Iris pigment epithelial cell (primary cell): ENCODE data around the gene VMP1.

Experiments
- DNase-seq: peaks from one replicate; pipeline ENCODE4 v3.0.0-alpha.2; 2011; ENCODE audit warnings: low read depth

The VMP1 gene

DNA sequence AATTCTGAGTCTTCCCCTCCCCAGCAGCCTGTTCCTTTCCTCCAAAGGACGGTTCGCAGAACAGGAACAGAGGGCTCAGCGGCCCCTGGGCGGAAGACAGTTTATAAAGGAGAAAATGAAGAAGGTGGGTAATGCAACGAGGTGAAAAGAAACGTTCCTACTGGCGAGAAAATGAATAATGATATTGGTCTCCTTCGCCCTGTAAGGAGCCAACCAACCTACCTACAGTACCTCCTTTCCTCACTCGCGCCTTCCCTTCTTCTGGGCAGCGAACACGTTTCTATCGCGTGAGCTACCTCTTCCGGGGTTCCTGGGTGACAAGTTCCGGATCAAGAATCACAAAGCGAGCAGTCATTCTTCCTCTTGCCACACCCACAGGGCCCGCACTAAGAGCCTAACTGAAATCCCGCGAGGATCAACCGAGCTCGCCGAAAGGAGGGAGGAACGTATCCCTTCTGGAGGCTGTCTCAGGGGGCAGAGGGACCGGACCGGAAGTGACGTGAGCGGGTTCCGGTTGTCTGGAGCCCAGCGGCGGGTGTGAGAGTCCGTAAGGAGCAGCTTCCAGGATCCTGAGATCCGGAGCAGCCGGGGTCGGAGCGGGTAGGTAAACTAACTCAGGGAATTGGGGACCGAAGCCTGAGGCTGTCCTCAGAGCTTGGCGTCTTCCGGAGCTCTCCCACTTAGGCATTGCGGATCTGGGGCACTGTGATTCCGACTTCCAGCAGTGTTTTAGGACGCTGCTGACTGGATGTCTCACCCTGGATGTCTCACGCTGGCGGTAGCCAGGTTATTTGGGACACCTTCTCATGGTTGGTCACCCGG lies at the start of gene VMP1, which contains the start of gene PTRH2:
Gene VMP1 (plus strand): TSS at position 506 of the 822 bp plus-strand sequence. CDS start 23,793 bp downstream, outside the sequence.
Gene PTRH2 (minus strand): TSS at position 282 of the 822 bp plus-strand sequence. CDS start 9,452 bp downstream, outside the sequence.
- DNase-seq = peak; percentile 100

GRCh38 chr17:59666235-59666634 lies 41.2 kb upstream of the VMP1 start:
- peak; percentile 62 for DNase-seq

DNA sequence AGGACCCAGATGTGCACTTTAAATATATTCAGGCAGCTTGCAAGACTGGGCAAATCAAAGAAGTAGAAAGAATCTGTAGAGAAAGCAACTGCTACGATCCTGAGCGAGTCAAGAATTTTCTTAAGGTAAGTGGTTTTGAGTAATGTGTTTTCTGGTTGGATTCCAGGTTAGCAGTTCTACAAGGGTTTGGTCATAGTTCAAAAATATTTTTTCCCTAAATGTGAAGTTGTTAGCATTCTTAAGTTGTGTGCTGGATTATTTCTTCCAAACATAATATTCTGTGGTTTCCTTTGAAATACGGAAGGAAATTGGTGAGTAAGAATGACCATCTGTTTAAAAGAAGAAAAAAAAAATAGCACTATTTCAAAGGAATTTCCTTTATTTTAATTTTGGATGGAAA lies 38.6 kb upstream of the VMP1 start:
- peak; percentile 94 for DNase-seq

- no peak for DNase-seq
Measured at GRCh38 chr17:59669411-59669810, 38.0 kb upstream of the VMP1 start.

DNA sequence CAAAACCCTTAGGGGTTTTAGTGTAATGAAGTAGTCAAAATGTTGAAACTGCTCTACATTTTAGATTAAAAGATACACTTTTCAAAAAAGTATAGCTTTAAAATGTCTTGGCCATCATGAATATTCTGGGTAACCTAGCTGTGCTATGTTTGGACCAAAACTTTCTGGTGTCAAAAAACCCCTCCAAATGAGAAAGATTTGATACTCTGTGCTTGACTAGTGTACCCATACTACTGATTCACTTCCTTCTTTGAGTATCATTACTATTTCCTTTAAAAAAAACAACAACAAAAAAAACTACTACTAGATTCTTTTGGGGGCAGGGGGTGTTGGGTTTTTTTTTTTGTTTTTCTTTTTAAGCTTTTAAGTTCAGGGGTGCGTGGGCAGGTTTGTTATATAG lies 37.5 kb upstream of the VMP1 start:
- no peak for DNase-seq

DNA sequence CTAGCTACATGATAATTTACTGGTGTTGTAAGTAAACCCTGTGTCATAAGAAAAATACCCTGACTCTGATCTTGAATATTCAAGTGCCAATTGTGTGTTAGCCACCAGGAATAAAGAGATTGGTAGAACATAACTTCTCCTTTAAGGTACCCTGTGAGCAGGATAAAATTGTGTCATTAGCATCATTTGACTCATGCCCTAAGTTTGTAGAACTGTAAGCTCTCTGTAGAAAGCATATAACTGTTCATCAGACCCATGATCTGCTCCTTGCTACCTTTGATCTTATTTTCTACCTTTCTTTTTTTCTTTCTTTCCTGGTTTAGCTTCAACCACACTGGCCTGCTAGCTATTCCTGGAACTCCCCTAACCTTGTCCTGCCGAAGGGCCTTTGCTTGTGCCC lies 36.1 kb upstream of the VMP1 start:
- DNase-seq = peak; percentile 12

DNA sequence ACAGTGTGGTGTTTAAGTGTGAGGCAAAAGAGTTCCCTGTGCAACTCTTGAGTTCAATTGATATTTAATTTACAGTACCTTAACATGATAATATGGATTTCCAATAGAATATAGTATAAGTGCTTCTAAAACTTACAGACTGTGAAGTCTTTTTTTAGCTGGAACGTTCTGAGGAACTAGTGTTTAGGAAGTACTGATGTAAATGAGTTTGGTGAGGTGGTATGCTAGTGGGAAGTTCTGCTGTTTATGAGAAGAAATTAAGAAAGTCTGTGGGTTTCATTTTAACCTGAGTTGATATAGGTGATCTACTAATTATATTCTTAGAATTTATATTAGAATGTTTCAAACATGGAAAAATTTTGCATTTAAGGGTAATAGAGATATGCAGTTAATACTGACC lies 32.2 kb upstream of the VMP1 start:
- no peak for DNase-seq

- peak; percentile 16 for DNase-seq
Measured at GRCh38 chr17:59676716-59677115, 30.7 kb upstream of the VMP1 start.

DNA sequence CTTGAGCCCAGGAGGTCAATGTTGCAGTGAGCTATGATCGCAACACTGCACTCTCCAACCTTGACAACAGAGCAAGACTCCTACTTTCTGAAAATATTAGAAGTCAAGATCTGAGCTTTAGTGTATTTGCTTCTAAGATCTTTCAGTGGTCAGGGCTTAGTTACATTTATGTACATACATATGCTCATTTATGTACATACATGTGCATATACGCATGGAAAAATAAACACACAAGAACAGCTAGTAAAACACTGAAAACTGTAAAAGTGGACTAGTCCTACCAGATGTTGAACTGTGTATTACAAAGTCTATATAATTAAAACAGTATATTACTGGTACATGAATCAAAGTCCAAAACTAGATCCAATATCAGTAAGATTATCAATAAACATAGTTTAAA lies 28.5 kb upstream of the VMP1 start:
- no peak for DNase-seq

DNA sequence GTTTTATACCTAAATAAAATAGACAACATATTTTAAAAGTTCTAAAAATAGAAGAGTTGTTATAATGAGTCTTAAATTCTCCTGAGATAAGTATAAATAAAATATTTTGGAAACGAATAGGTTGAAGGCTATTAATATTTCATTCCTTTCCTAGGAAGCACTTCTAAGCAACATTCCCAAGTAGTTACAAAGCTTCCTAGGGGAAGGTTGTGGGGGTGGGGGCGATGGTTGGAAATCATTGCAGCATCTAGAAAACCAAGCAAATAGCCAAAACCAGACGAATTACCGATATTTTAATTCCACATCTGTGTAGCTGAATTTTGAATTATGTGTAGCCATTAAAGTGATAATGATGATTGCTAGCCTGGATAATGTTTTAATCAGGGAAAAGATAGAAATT lies 27.1 kb upstream of the VMP1 start:
- no peak for DNase-seq

DNA sequence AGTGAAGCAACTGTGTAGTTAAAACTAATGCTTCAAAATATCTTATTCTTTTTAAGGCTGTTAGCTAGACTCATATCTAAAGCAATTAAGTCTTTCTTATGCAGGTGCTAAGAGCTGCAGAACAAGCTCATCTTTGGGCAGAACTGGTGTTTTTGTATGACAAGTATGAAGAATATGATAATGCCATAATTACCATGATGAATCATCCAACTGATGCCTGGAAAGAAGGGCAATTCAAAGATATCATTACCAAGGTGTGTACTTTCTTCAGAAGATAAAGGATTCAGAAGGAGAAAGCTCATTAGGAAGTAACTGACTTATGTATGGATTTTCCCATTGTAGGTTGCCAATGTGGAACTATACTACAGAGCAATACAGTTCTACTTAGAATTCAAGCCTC lies 24.2 kb upstream of the VMP1 start:
- DNase-seq = no peak

- no peak for DNase-seq
Measured at GRCh38 chr17:59684967-59685366, 22.5 kb upstream of the VMP1 start.

DNA sequence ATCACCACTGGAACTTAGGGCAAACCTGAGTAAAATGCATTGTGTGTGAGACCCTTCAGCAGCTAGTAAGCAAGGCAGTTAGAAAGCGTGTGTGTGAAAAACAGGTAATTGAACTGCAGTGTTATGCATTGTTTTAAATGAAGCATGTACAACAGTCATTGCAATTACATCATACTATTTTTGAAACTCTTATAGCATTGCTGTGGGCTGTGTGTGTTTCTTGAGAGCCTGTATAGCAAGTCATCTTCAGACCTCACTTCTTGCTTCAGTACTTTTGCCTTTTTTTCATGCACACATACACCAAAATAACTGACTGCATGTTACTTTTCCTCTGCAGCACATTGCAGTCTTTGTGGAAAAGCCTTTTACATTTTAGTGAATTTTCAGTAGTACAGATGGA lies 19.4 kb upstream of the VMP1 start:
- peak; percentile 24 for DNase-seq

DNA sequence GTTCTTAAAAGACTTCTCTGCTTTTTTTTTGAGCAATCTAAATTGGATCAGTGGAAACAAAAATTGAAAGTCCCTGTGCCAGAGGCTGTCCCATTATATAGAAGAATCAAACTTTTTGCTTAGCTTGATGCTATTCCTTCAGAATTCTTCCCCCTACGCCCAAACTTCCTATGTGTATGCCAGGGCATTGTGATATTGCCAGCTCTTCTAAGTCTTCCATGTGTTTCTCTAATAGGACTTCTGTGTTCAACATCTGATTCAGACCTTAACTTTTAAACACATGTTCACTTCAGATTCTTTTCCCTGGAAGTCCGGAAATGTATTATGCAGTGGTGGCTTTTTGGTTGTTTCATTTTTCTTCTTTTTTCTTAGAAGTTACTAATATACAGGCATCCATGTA lies 19.0 kb upstream of the VMP1 start:
- DNase-seq = no peak

DNA sequence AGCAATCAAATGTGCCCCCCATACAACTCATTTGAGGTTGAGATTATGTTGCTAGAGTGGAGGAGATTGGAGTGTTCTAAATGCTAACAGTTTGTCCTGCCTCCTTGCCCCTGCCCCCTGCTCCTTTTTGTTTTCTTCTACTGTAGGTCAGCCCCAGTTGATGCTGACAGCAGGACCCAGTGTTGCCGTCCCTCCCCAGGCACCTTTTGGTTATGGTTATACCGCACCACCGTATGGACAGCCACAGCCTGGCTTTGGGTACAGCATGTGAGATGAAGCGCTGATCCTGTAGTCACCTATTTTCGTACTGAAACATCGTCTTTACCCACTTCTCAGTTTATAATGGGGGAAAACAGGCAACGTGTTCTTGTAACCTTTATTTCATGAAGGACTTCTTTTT lies 13.9 kb upstream of the VMP1 start:
- no peak for DNase-seq

DNA sequence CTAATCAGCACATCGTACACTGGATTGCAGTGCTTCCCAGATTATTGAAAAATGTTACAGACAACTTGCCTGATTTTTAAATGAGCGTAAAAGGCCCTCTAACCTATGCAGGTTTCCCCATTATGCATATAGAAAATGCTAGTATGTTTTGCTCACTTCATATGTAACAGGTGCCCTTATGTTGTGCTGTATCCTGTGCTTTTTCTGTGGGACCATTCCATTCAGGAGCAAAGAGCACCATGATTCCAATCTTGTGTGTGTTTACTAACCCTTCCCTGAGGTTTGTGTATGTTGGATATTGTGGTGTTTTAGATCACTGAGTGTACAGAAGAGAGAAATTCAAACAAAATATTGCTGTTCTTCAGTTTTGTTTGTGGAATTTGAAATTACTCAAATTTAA lies 13.1 kb upstream of the VMP1 start:
- no peak for DNase-seq

DNA sequence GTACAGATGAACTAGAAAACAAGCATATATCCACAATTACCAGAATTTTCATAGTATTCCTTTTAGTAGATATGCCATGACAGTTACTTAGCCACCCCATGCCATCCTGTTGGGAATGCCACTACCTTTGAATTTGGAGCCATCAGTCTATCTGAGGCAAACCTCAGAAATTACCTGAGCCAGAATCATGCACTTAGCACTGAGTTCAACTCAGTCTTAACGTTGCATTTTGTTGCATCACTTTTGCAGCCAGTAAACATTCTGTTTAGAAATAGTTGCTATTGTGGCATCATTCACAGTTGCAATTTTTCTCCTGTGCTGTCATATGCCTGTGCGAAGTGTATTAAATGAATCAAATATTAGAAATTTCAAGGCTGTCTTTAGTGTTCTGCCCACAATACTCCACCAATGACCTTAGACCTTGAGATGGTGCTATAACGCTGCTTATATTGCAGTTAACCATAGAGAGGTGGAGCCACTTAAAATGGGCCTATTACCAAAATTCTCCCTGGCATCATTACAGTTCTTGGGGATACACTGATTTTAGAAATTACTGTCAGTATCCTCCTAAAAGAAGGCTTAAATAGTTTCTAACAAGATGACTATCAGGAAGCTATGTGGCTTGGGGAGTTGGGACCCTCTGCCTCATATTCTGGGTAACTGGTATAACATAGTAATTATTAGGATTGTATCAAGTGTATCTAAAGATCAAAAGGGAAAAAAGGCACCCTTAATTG lies 11.3 kb upstream of the VMP1 start:
- DNase-seq = no peak

- no peak for DNase-seq
Measured at GRCh38 chr17:59696682-59697277, 10.7 kb upstream of the VMP1 start.

- DNase-seq = no peak
Measured at GRCh38 chr17:59698143-59698542, 9.3 kb upstream of the VMP1 start.

DNA sequence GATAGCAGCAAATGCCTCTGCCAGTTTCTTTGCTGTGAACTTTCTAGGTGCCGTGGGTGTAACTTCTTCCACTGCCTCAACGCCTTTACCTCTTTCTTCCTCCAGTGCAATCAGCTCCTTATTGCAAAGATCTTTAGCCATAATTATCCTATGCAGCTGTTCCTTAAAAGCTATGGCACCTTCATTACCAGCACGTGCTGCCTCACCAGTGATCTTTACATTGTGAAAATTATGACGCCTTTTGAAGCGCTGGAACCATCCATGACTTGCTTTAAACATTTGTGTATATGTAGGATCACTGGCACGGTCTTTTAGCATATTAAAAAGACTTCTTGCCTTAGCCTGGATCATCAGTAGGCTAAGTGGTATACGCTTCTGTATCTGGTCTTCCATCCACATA lies 8.2 kb upstream of the VMP1 start:
- DNase-seq = no peak

DNA sequence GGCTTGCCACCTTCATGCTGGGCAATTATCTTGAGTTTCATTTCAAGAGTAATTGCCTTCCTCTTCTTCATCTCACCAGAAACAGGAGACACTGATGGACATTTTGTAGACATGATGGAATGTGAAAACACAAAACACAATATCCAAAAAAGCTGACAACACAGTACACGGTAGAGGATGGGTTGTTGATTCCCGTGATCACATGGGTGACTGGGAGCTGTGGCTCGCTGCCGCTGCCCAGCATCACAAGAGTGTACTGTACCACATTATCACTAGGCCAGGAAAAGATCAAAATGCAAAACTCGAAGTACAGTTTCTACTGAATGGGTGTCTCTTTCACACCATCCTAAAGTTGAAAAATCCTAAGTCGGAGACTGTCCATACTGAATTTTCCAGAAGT lies 7.7 kb upstream of the VMP1 start:
- no peak for DNase-seq

DNA sequence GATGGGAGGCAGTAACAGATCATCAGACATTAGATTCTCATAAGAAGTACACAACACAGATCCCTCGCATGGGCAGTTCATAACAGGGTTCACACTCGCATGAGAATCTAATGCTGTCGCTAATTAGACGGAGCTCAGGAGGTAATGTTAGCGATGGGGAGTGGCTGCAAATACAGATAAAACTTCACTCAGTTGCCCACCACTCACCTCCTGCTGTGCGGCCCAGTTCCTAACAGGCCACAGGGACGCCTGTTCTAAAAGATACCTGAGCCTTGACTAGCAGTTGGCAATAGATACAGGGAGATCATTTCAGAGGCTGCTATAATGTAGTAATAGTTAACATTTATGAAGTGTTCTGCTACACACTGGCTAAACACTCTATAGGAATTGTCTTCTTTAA lies 5.2 kb upstream of the VMP1 start:
- no peak for DNase-seq

DNA sequence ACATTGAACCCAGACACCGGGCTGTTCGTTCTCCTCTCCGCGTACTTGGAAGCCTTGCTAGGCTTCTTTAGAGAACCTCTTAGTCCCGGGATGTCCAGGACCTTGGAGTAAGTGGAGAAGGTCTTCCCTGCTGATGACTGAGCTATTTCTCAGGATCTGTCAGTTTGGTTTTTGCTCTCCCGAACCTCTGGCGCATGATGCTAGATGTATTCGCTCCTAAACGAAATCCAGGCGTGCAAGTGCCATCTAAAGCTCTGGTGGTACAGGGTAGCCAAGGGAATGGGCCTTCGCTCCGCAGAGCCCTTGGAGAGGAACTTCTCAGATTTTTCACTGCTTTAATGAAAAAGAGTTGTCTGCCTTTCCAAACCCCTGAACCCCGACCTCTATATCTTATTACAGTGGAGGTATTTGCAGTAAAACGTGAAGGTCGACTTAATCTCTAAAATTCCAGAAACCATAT lies 547 bp downstream of the VMP1 start:
- no peak for DNase-seq
